ENCODE measurements around the gene HSH2D.

Gene HSH2D

DNA sequence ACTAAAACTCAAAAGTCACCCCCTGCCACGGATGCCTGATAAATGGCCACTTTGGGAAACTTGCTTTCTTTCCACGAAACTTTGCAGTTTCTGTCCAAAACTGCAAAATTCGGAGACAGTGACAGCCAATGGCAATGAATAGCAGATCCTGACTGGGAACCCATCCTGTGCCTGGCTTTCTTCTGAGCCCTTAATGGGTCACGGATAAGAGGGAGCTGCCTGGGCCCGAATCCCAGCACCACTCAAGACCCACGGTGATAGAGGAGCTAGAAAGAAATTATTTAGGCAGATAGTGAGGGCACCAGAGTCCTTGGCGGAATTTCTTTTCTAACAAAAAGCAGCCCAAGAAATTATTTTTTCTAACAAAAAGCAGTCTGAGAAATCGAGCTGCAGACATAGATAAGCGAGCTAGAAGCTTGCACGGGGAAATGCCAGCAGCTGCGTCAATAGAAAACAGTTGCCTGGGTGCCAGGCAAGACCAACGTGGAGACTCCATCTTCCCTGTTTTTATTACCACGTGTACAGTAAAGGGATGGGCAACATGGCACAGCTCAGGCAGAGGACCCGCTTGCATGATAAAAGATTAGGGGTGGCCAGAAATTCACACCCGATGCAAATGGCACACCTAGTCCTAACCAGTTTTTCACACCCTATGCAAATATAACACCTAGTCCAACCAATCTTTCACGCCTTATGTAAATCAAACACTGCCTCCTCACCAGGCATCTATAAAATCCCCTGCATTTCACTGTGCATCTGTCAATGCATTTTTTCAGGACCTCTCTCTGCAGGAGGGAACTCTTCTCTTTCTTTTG is 7.1 kb upstream of the HSH2D start:
- TF ChIP-seq GATA2 (IDR thresholded peaks at IDR 0.05; ENCODE audit: low read depth, low read length) = no peak
- no peak for TF ChIP-seq GATA3 (IDR thresholded peaks at IDR 0.05; ENCODE audit: low read depth, low read length)

- TF ChIP-seq GATA2 (IDR thresholded peaks at IDR 0.05; ENCODE audit: low read depth, low read length) (no peak), GATA3 (IDR thresholded peaks at IDR 0.05; ENCODE audit: low read depth, low read length) (no peak)
Observed at GRCh38 chr19:16139752-16140151, 3.7 kb upstream of the HSH2D start.

DNA sequence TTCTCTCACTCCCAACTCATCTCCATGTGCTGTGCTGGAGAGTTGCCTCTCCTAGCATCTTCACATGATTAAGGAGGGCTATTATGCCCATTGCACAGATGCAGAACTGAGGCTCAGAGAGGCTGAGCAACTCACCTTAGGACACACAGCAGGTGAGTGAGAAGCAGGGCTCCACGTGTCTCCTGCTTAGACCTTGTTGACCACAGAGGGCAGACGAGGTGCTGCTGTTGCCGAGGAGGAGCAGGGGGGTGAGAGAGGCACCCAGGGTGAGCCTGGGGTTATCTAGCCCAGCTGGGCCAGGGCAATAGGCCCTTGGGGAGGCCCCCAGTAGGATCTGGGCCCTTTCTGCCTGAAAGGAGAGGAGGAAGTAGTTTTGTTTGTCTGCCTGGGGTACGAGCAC is 2.4 kb upstream of the HSH2D start:
- no peak for TF ChIP-seq GATA2 (IDR thresholded peaks at IDR 0.05; ENCODE audit: low read depth, low read length)
- TF ChIP-seq GATA3 (IDR thresholded peaks at IDR 0.05; ENCODE audit: low read depth, low read length) = no peak

GRCh38 chr19:16142032-16142580 is 1.4 kb upstream of the HSH2D start:
- no peak for TF ChIP-seq GATA2 (IDR thresholded peaks at IDR 0.05; ENCODE audit: low read depth, low read length)
- TF ChIP-seq GATA3 (IDR thresholded peaks at IDR 0.05; ENCODE audit: low read depth, low read length) = no peak

- TF ChIP-seq GATA3 (IDR thresholded peaks at IDR 0.05; ENCODE audit: low read depth, low read length) (no peak), GATA2 (IDR thresholded peaks at IDR 0.05; ENCODE audit: low read depth, low read length) (no peak)
Observed at GRCh38 chr19:16144216-16144581, 714 bp downstream of the HSH2D start.

GRCh38 chr19:16146112-16146511 is 2.6 kb downstream of the HSH2D start:
- no peak for TF ChIP-seq GATA2 (IDR thresholded peaks at IDR 0.05; ENCODE audit: low read depth, low read length)
- no peak for TF ChIP-seq GATA3 (IDR thresholded peaks at IDR 0.05; ENCODE audit: low read depth, low read length)

GRCh38 chr19:16148443-16149229 is 5.2 kb downstream of the HSH2D start:
- TF ChIP-seq GATA3 (IDR thresholded peaks at IDR 0.05; ENCODE audit: low read depth, low read length) = no peak
- TF ChIP-seq GATA2 (IDR thresholded peaks at IDR 0.05; ENCODE audit: low read depth, low read length) = no peak

DNA sequence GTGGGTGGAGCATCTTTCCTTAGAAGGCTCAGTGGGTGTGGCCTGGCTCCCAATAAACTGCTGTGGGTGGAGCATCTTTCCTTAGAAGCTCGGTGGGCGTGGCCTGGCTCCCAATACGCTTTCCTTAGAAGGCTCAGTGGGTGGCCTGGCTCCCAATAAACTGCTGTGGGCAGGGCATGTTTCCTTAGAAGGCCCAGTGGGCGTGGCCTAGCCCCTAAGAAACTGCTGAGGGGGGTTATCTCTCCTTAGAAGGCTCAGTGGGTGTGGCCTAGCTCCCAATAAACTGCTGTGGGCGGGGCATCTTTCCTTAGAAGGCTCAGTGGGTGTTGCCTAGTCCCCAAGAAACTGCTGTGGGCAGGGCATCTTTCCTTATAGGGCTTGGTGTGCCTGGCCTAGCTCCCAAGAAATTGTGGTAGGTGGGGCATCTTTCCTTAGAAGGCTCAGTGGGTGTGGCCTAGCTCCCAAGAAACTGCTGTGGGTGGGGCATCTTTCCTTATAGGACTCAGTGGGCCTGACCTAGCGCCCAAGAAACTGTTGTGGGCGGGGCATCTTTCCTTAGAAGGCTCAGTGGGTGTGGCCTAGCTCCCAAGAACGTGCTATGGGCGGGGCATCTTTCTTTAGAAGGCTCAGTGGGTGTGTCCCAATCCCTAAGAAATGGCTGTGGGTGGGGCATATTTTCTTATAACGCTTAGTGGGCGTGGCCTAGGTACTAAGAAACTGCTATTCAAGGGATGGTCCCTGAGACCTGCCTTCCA is 10.3 kb downstream of the HSH2D start:
- TF ChIP-seq GATA2 (IDR thresholded peaks at IDR 0.05; ENCODE audit: low read depth, low read length) (no peak), GATA3 (IDR thresholded peaks at IDR 0.05; ENCODE audit: low read depth, low read length) (no peak)

GRCh38 chr19:16154557-16154956 is 11.1 kb downstream of the HSH2D start:
- TF ChIP-seq GATA3 (IDR thresholded peaks at IDR 0.05; ENCODE audit: low read depth, low read length) (no peak), GATA2 (IDR thresholded peaks at IDR 0.05; ENCODE audit: low read depth, low read length) (no peak)

GRCh38 chr19:16155128-16155527 is 11.6 kb downstream of the HSH2D start:
- TF ChIP-seq GATA2 (IDR thresholded peaks at IDR 0.05; ENCODE audit: low read depth, low read length) (no peak), GATA3 (IDR thresholded peaks at IDR 0.05; ENCODE audit: low read depth, low read length) (no peak)

DNA sequence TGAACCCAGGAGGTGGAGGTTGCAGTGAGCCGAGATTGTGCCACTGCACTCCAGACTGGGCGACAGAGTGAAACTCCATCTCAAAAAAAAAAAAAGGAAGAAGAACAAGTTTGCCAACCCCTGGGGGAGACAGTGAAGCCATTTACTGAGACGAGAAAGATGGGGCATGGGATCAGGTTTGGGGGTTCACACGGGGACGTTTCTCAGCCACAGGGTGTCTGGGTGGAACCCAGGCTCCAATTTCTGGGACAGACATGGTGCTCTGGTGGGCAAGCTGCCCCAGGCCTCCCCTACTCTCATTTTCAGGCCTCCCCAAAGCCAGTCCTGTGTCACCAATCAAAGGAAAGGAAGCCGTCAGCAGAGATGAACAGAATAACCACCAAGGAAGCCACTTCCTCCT is 13.4 kb downstream of the HSH2D start:
- TF ChIP-seq GATA3 (IDR thresholded peaks at IDR 0.05; ENCODE audit: low read depth, low read length) (no peak), GATA2 (IDR thresholded peaks at IDR 0.05; ENCODE audit: low read depth, low read length) (no peak)

- TF ChIP-seq GATA3 (IDR thresholded peaks at IDR 0.05; ENCODE audit: low read depth, low read length) (no peak), GATA2 (IDR thresholded peaks at IDR 0.05; ENCODE audit: low read depth, low read length) (no peak)
Observed at GRCh38 chr19:16157601-16158000, 14.1 kb downstream of the HSH2D start.

GRCh38 chr19:16159655-16160054 is 16.2 kb downstream of the HSH2D start:
- TF ChIP-seq GATA2 (IDR thresholded peaks at IDR 0.05; ENCODE audit: low read depth, low read length) = no peak
- TF ChIP-seq GATA3 (IDR thresholded peaks at IDR 0.05; ENCODE audit: low read depth, low read length) = no peak

DNA sequence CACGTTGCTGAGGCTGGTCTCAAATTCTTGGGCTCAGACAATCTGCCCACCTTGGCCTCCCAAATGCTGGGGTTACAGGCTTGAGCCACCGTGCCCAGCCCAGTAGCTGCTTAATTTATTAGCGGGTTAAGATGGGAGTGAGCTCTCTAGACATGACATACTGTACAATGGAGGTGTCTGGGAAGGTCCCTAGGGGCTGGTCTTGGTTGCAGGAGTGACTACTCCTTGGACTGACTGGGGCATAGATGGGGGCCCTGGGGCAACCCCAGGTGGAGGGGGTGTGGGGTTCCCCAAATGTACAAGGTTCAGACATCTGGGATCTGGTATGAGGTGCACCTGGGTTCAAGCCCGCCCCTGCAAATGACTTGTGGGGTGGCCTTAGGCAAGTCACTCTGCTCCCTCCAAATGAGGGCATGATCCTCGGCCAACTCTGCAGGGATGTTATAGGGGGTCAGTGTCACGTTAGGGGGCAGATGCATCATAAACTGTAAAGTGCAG is 17.0 kb downstream of the HSH2D start:
- TF ChIP-seq GATA2 (IDR thresholded peaks at IDR 0.05; ENCODE audit: low read depth, low read length) = no peak
- no peak for TF ChIP-seq GATA3 (IDR thresholded peaks at IDR 0.05; ENCODE audit: low read depth, low read length)

Measured in SH-SY5Y (cell line).